NT2/D1 (cell line): ENCODE data around the gene SLC9A2.

Source experiments
- YY1 ChIP-seq: IDR thresholded peaks from 2 replicates; pipeline ENCODE4 v1.6.1; 2011; ENCODE audit not compliant: insufficient read length, insufficient read depth
- ZNF274 ChIP-seq: IDR thresholded peaks from 2 replicates; pipeline ENCODE4 v1.6.1; 2011; ENCODE audit warnings: mild to moderate bottlenecking, low read depth, low read length

GRCh38 chr2:102726128-102727087 is 107.1 kb downstream of the SLC9A2 start:
- TF ChIP-seq ZNF274 (no peak), YY1 (no peak)
